HepG2 (cell line): ENCODE results near the gene TSC1. TPM values are rescaled to one million over a fixed set of nuclear protein-coding genes. Genes with fewer than 3 reads are reported as not detected.

Experiments used
- ATAC-seq: fragments of 200-7000 bp; cut with Tn5 transposase; 3 replicates; pipeline ENCODE4 v1.9.1; 2020; ENCODE audit warnings: mild to moderate bottlenecking, moderate library complexity
- BruUV-seq: library from RNA; stranded (reverse); fragments of 400-500 nt; replicated peaks from 2 replicates; lab custom pipeline; 2021; lab: Mats Ljungman, UMichigan
- CTCF ChIA-PET: fragments of 300-600 bp; formaldehyde crosslinking; extraction: SDS; loops from one replicate; lab custom pipeline; 2021; ENCODE audit warnings: low total read pairs, inconsistent platforms, low intra/inter-chr PET ratio; lab: Yijun Ruan, JAX
- POLR2A ChIA-PET: fragments of 350-600 bp; sonication (Branson Sonifier 250); formaldehyde crosslinking; loops from one replicate; lab custom pipeline; 2020; ENCODE audit warnings: antibody characterized with exemption, inconsistent platforms; lab: Yijun Ruan, JAX
- DNase-seq: peaks from one replicate; pipeline ENCODE4 v3.0.0-alpha.2; 2015; ENCODE audit warnings: low spot score
- FAIRE-seq: peaks from 3 replicates; lab custom pipeline; 2011; peaks lifted over from hg19 to GRCh38; lab: Jason Lieb, UNC
- H2AFZ ChIP-seq: one replicate; pipeline ENCODE4 v1.6.1; 2011; ENCODE audit warnings: low read length, inconsistent platforms
- H3K27ac ChIP-seq: fragments of 300-600 bp; 3 replicates; pipeline ENCODE4 v1.8.0; 2011; ENCODE audit warnings: mixed run types, mild to moderate bottlenecking, mixed read lengths, low read length, inconsistent platforms; ENCODE audit not compliant: insufficient read depth; ENCODE audit errors: extremely low read length
- H3K27me3 ChIP-seq, 2 experiments: fragments of 200-600 bp in 1 of 2; 2 replicates in 1 of 2; 3 replicates in 1 of 2; pipeline versions ENCODE4 v1.6.0 to v1.8.0; 2011; ENCODE audit warnings: low read length in 2 of 2, mild to moderate bottlenecking in 2 of 2, moderate library complexity in 2 of 2, inconsistent platforms in 1 of 2; ENCODE audit not compliant: insufficient read depth in 2 of 2, control insufficient read depth in 1 of 2
- H3K36me3 ChIP-seq, 2 experiments: fragments of 200-600 bp in 1 of 2; replicated peaks in 1 of 2; 2 replicates in 1 of 2; 3 replicates in 1 of 2; pipeline versions ENCODE4 v1.5.1 to v1.8.0; 2011; ENCODE audit warnings: low read length in 2 of 2, inconsistent platforms in 1 of 2; ENCODE audit not compliant: insufficient read depth in 2 of 2, control insufficient read depth in 1 of 2
- H3K4me1 ChIP-seq: 2 replicates; pipeline ENCODE4 v1.5.1; 2012; ENCODE audit warnings: low read length, inconsistent platforms; ENCODE audit not compliant: insufficient read depth
- H3K4me2 ChIP-seq: 2 replicates; pipeline ENCODE4 v1.6.0; 2011; ENCODE audit warnings: low read depth, low read length, inconsistent platforms
- H3K4me3 ChIP-seq, 3 experiments: fragments of 200-600 bp in 1 of 3; sonication (generic), shearing (Covaris generic) in 1 of 3; replicated peaks in 1 of 3; 2 replicates each; pipeline ENCODE4 v1.5.1; 2011 to 2016; ENCODE audit warnings: low read length in 3 of 3, inconsistent platforms in 2 of 3, low read depth in 2 of 3, mild to moderate bottlenecking in 2 of 3, control low read depth in 1 of 3, mixed read lengths in 1 of 3; ENCODE audit not compliant: insufficient read depth in 1 of 3
- H3K79me2 ChIP-seq: one replicate; pipeline ENCODE4 v1.6.1; 2011; ENCODE audit warnings: low read length, inconsistent platforms; ENCODE audit not compliant: insufficient read depth
- H3K9ac ChIP-seq: 2 replicates; pipeline ENCODE4 v1.6.0; 2011; ENCODE audit warnings: mild to moderate bottlenecking, low read depth, low read length, inconsistent platforms; ENCODE audit not compliant: insufficient read depth
- H3K9me3 ChIP-seq: 2 replicates; pipeline ENCODE4 v1.5.1; 2012; ENCODE audit warnings: mild to moderate bottlenecking, low read length
- H4K20me1 ChIP-seq: 2 replicates; pipeline ENCODE4 v1.6.0; 2011; ENCODE audit warnings: inconsistent platforms, mild to moderate bottlenecking, low read length, moderate library complexity; ENCODE audit not compliant: insufficient read depth
- EP300 ChIP-seq, 3 experiments: sonication (generic) in 1 of 3; formaldehyde crosslinking in 1 of 3; IDR thresholded peaks; 2 replicates each; pipeline versions ENCODE4 v1.5.1 to v1.6.1; 2011 to 2020; ENCODE audit warnings: low read depth in 2 of 3, low read length in 2 of 3, borderline replicate concordance in 1 of 3, improper control_type of control experiment in 1 of 3, mild to moderate bottlenecking in 1 of 3, missing genetic modification reagents in 1 of 3, moderate library complexity in 1 of 3
- HOXA7 ChIP-seq: sonication (generic); formaldehyde crosslinking; IDR thresholded peaks from 2 replicates; pipeline ENCODE4 v1.8.1; 2022; ENCODE audit warnings: mild to moderate bottlenecking, missing genetic modification reagents, moderate library complexity
- KDM2A ChIP-seq: sonication (generic); formaldehyde crosslinking; IDR thresholded peaks from 2 replicates; pipeline ENCODE4 v1.4.0; 2020; ENCODE audit warnings: low read depth, missing genetic modification reagents, borderline replicate concordance
- KLF16 ChIP-seq, 2 experiments: sonication (generic) in 1 of 2; formaldehyde crosslinking in 1 of 2; IDR thresholded peaks; 2 replicates each; pipeline versions ENCODE4 v1.6.1 to v1.8.0; 2016 to 2023; ENCODE audit warnings: missing genetic modification reagents in 2 of 2, missing compliant biosample characterization in 1 of 2
- SAP130 ChIP-seq: IDR thresholded peaks from 2 replicates; pipeline ENCODE4 v1.6.1; 2016; ENCODE audit warnings: low read depth
- SIN3A ChIP-seq: IDR thresholded peaks from 2 replicates; pipeline ENCODE4 v1.6.1; 2011; ENCODE audit warnings: low read depth, mild to moderate bottlenecking, control low read depth, low read length, borderline replicate concordance
- SP4 ChIP-seq: sonication (generic); formaldehyde crosslinking; IDR thresholded peaks from 2 replicates; pipeline ENCODE4 v1.8.1; 2023; ENCODE audit warnings: mild to moderate bottlenecking, missing genetic modification reagents
- ZFY ChIP-seq: sonication (generic); formaldehyde crosslinking; IDR thresholded peaks from 2 replicates; pipeline ENCODE4 v1.4.0; 2020; ENCODE audit warnings: missing genetic modification reagents
- ZNF354B ChIP-seq: sonication (generic); formaldehyde crosslinking; IDR thresholded peaks from 2 replicates; pipeline ENCODE4 v1.8.0; 2022; ENCODE audit warnings: mild to moderate bottlenecking, missing genetic modification reagents
- ZNF547 ChIP-seq: sonication (generic); formaldehyde crosslinking; IDR thresholded peaks from 2 replicates; pipeline ENCODE4 v1.5.1; 2020; ENCODE audit warnings: mild to moderate bottlenecking, missing genetic modification reagents
- ZNF558 ChIP-seq: sonication (generic); formaldehyde crosslinking; IDR thresholded peaks from 2 replicates; pipeline ENCODE4 v1.9.0; 2022; ENCODE audit warnings: mild to moderate bottlenecking, missing genetic modification reagents, borderline replicate concordance
- ZNF746 ChIP-seq: sonication (generic); formaldehyde crosslinking; IDR thresholded peaks from 2 replicates; pipeline ENCODE4 v1.8.0; 2022; ENCODE audit warnings: mild to moderate bottlenecking, missing genetic modification reagents
- ZNF768 ChIP-seq: sonication (generic); formaldehyde crosslinking; IDR thresholded peaks from 2 replicates; pipeline ENCODE4 v1.4.0; 2020; ENCODE audit warnings: missing genetic modification reagents
- WGBS: methylation state at CpG from one replicate; pipeline ENCODE4 v1.1.6; 2017; ENCODE audit warnings: low lambda C conversion rate; 5-methylcytosine and 5-hydroxymethylcytosine counted together
- in situ Hi-C: cut with HindIII; loops from 2 replicates; pipeline ENCODE4 v1.10.0; 2017; ENCODE audit warnings: low pct_unique_long_range_greater_than_20kb; ENCODE audit not compliant: extremely low pct_ligation_motif_present
- intact Hi-C: fragments of 100-400 bp; cut with micrococcal nuclease; formaldehyde crosslinking; loops from one replicate; pipeline ENCODE4 v1.10.0; 2022; ENCODE audit not compliant: unreplicated experiment
- polyA plus RNA-seq, 8 experiments: library from polyadenylated mRNA; depleted of rRNA in 3 of 8; stranded (reverse) in 7 of 8; unstranded in 1 of 8; fragments of >200 nt; fragmentation: Illumina TruSeq in 4 of 8; extraction: Trizol in 4 of 8; gene quantifications; 2 replicates each; pipeline versions ENCODE4 v1.2.1 to v1.2.3, GENCODE V29; 2011 to 2016; ENCODE audit warnings: low read depth in 4 of 8, missing spikeins in 1 of 8, mixed read lengths in 1 of 8; ENCODE audit not compliant: insufficient read depth in 1 of 8
- total RNA-seq, 5 experiments: library from RNA; depleted of rRNA; stranded (reverse); fragments of >200 nt; fragmentation: Illumina TruSeq; extraction: Trizol; gene quantifications; 2 replicates each; pipeline ENCODE4 v1.2.3, GENCODE V29; 2016; ENCODE audit warnings: low read depth in 1 of 5
- TF ChIP-seq, protein P1 (sequence below): sonication (generic); formaldehyde crosslinking; IDR thresholded peaks from 2 replicates; pipeline ENCODE4 v1.5.0; 2020; ENCODE audit warnings: mild to moderate bottlenecking, missing genetic modification reagents
- TF ChIP-seq, protein P2 (sequence below): IDR thresholded peaks from 2 replicates; pipeline ENCODE4 v1.6.1; 2016; ENCODE audit warnings: missing biosample characterization, missing genetic modification reagents, low read depth
- TF ChIP-seq, protein P3 (sequence below): sonication (generic); formaldehyde crosslinking; IDR thresholded peaks from 2 replicates; pipeline ENCODE4 v1.4.0; 2020; ENCODE audit warnings: missing genetic modification reagents

The TSC1 gene
- total and polyA plus RNA-seq, 2 of the 13 experiments (the other 11 are each of a cell fraction or from before 2014, with no cell fraction given) = 31.6 to 66.1 TPM

DNA sequence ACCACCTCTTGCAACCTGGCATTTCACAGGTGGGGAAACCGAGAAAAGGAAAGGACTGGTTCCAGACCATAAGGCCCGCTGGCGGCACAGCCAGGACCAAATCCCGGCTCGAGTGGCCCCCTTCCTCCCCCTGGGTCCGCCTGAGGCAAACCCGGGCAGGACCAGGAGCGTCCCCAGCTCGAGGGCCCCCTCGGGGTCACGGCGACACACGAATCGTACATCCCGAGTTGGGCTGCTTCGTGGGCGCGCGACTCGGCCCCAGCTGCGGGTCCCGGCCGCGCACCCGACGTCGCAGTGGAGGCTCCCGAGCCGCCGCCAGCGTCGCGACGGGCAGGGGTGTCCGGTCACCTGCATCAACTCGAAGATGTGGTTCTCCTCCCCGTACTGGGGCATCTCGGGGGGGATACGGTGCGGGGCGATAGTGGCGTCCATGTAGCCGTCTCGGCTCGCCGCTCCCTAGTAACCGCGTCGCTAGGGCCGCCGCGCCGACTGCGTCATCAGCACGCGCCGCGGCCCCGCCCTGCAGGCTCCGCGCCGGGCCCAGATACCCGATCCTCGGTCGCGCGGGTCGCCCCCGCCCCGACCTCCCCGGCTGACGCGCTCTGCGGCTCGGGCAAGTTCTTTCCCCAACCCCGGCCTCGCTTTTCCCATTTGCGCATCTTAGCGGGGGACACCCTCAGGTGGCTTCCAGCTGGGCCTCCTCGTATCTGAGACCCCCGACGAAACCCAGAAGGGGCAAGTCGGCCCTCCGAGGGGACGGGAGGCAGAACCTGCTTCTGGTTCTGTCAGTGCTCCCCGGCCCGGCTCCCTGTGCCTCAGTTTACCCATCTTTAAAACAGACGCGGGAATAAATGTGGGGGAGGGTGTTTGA is 66.4 kb downstream of the TSC1 start, which contains the start of gene AK8:
AK8 (minus strand) TSS at position 461 of the 871 bp plus-strand sequence; CDS start at position 432, 29 bp downstream.
- ChIA-PET POLR2A (interaction anchor here (0.9 kb wide), 1 partner anchor 29 kb away, joined by 3 read pairs; no protein-coding TSS in a partner anchor), CTCF (no interaction called here)
- peak within 1 kb of the TSS; percentile 81 for H3K9ac ChIP-seq
- peaks cover 15% of the 10 kb centered on the region; the same call in 1 of the 2 replicates for H3K4me1 ChIP-seq
- BruUV-seq = no TSS peak
- H3K9me3 ChIP-seq = no peaks in the 10 kb centered on the region
- peak within 1 kb of the TSS; percentile 67 for H2AFZ ChIP-seq
- H3K27ac ChIP-seq = no peak within 1 kb of the TSS
- 2% methylated on average over 10 of the region's 89 CpGs for WGBS
- peak within 1 kb of the TSS; percentile 75 to 99 (median 95) for H3K4me3 ChIP-seq
- no peaks in the 10 kb centered on the region for H3K79me2 ChIP-seq
- H3K27me3 ChIP-seq = peaks cover 0 to 8% of the 10 kb centered on the region in 2 experiments; a peak in 3 of 5 replicates
- no peaks in the 10 kb centered on the region for H3K36me3 ChIP-seq
- FAIRE-seq (no peak), ATAC-seq (peak; percentile 80), DNase-seq (peak; percentile 23)
- in situ Hi-C loops (no loop called here), intact Hi-C loops (no loop called here)
- no peaks in the 10 kb centered on the region for H4K20me1 ChIP-seq
- peak within 1 kb of the TSS; percentile 82 for H3K4me2 ChIP-seq
- peak; percentile 89; the same call in 1 of the 2 replicates for TF ChIP-seq SIN3A
- TF ChIP-seq SP4 (CRISPR knock-in tag) = peak; percentile 81; the same call in 1 of the 2 replicates
- TF ChIP-seq ZNF746 (CRISPR knock-in tag) = no peak
- no peak for TF ChIP-seq ZNF354B (CRISPR knock-in tag)
- TF ChIP-seq HOXA7 (CRISPR knock-in tag) = no peak
- TF ChIP-seq ZNF558 (CRISPR knock-in tag) = no peak
- peak; percentile 94 for TF ChIP-seq ZFY (CRISPR knock-in tag)
- TF ChIP-seq ZNF768 = 0 out of 2 replicates have a peak, but pooled peaks have one; percentile 10
- peak in 1 of 2 experiments; percentile 62; a peak in 1 of 4 replicates for TF ChIP-seq KLF16 (CRISPR knock-in tag; IDR thresholded peaks at IDR 0.05)
- peak; percentile 89 for TF ChIP-seq KDM2A
- TF ChIP-seq, protein P1, sequence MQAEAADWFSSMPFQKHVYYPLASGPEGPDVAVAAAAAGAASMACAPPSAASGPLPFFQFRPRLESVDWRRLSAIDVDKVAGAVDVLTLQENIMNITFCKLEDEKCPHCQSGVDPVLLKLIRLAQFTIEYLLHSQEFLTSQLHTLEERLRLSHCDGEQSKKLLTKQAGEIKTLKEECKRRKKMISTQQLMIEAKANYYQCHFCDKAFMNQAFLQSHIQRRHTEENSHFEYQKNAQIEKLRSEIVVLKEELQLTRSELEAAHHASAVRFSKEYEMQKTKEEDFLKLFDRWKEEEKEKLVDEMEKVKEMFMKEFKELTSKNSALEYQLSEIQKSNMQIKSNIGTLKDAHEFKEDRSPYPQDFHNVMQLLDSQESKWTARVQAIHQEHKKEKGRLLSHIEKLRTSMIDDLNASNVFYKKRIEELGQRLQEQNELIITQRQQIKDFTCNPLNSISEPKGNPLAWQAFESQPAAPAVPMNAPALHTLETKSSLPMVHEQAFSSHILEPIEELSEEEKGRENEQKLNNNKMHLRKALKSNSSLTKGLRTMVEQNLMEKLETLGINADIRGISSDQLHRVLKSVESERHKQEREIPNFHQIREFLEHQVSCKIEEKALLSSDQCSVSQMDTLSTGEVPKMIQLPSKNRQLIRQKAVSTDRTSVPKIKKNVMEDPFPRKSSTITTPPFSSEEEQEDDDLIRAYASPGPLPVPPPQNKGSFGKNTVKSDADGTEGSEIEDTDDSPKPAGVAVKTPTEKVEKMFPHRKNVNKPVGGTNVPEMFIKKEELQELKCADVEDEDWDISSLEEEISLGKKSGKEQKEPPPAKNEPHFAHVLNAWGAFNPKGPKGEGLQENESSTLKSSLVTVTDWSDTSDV = no peak
- TF ChIP-seq, protein P2, sequence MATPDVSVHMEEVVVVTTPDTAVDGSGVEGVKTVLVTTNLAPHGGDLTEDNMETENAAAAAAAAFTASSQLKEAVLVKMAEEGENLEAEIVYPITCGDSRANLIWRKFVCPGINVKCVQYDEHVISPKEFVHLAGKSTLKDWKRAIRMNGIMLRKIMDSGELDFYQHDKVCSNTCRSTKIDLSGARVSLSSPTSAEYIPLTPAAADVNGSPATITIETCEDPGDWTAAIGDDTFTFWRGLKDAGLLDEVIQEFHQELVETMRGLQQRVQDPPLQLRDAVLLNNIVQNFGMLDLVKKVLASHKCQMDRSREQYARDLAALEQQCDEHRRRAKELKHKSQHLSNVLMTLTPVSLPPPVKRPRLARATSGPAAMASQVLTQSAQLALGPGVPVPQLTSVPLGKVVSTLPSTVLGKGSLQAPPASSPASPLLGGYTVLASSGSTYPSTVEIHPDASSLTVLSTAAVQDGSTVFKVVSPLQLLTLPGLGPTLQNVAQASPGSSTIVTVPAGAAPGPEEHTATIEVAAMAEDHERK (CRISPR knock-in tag) = 0 out of 2 replicates have a peak, but pooled peaks have one; percentile 24
- TF ChIP-seq EP300 (IDR thresholded peaks at IDR 0.05; ENCODE audit: low read depth in 2 of 2, low read length in 2 of 2) = peak in 1 of 2 experiments; percentile 9; a peak in 1 of 4 replicates
- no peak for TF ChIP-seq EP300 (CRISPR knock-in tag; IDR thresholded peaks at IDR 0.05; ENCODE audit: borderline replicate concordance)
- TF ChIP-seq ZNF547 (CRISPR knock-in tag) = peak; percentile 77; the same call in 1 of the 2 replicates
- TF ChIP-seq, protein P3, sequence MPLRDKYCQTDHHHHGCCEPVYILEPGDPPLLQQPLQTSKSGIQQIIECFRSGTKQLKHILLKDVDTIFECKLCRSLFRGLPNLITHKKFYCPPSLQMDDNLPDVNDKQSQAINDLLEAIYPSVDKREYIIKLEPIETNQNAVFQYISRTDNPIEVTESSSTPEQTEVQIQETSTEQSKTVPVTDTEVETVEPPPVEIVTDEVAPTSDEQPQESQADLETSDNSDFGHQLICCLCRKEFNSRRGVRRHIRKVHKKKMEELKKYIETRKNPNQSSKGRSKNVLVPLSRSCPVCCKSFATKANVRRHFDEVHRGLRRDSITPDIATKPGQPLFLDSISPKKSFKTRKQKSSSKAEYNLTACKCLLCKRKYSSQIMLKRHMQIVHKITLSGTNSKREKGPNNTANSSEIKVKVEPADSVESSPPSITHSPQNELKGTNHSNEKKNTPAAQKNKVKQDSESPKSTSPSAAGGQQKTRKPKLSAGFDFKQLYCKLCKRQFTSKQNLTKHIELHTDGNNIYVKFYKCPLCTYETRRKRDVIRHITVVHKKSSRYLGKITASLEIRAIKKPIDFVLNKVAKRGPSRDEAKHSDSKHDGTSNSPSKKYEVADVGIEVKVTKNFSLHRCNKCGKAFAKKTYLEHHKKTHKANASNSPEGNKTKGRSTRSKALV (CRISPR knock-in tag) = 0 out of 2 replicates have a peak, but pooled peaks have one; percentile 57
- peak; percentile 98 for TF ChIP-seq SAP130 (CRISPR knock-in tag)
